A549 (cell line): ENCODE results near the gene ZHX3. TPM values are rescaled to one million over a fixed set of nuclear protein-coding genes. Genes with fewer than 3 reads are reported as not detected.

Source experiments
- ATAC-seq, 2 experiments: fragments of 200-7000 bp in 1 of 2; fragments of >200 bp in 1 of 2; cut with Nextera tagmentation in 1 of 2; cut with Tn5 transposase in 1 of 2; 3 replicates each; pipeline versions ENCODE4 v1.8.0 to v1.9.1; 2018 to 2020; ENCODE audit warnings: mild to moderate bottlenecking in 1 of 2, moderate library complexity in 1 of 2
- CTCF ChIA-PET: fragments of 300-600 bp; sonication (Branson Sonifier 250); formaldehyde crosslinking; extraction: SDS; loops from one replicate; lab custom pipeline; 2021; ENCODE audit warnings: antibody characterized with exemption, inconsistent platforms; lab: Yijun Ruan, JAX
- POLR2A ChIA-PET: fragments of 350-600 bp; formaldehyde crosslinking; extraction: SDS; loops from one replicate; lab custom pipeline; 2021; ENCODE audit warnings: antibody characterized with exemption, inconsistent platforms; lab: Yijun Ruan, JAX
- DNase-seq, 2 experiments: peaks; one replicate each; pipeline versions ENCODE4 v3.0.0 to v3.0.0-alpha.2; 2011 to 2016; ENCODE audit warnings: low read depth in 1 of 2, low spot score in 1 of 2
- FAIRE-seq: peaks from 2 replicates; lab custom pipeline; 2011; peaks lifted over from hg19 to GRCh38; lab: Jason Lieb, UNC
- H3K27ac ChIP-seq, 2 experiments: fragments of >200 bp; sonication (Bioruptor Twin); formaldehyde crosslinking; 3 replicates each; pipeline ENCODE4 v1.5.1; 2016 to 2017
- H3K4me1 ChIP-seq: fragments of >200 bp; sonication (Bioruptor Twin); formaldehyde crosslinking; 3 replicates; pipeline ENCODE4 v1.6.1; 2016
- H3K4me2 ChIP-seq: fragments of >200 bp; sonication (Bioruptor Twin); formaldehyde crosslinking; 3 replicates; pipeline ENCODE4 v1.6.1; 2016
- H3K4me3 ChIP-seq: fragments of >200 bp; sonication (Bioruptor Twin); formaldehyde crosslinking; 3 replicates; pipeline ENCODE4 v1.5.1; 2016
- H3K9me3 ChIP-seq: fragments of >200 bp; sonication (Bioruptor Twin); formaldehyde crosslinking; 3 replicates; pipeline ENCODE4 v1.6.1; 2016
- BHLHE40 ChIP-seq: IDR thresholded peaks from 2 replicates; pipeline ENCODE4 v1.6.1; 2012; ENCODE audit warnings: low read depth, low read length, inconsistent platforms
- CBX2 ChIP-seq: fragments of 200-600 bp; sonication (generic); IDR thresholded peaks from 2 replicates; pipeline ENCODE4 v1.6.1; 2016; ENCODE audit warnings: low read depth, mild to moderate bottlenecking, borderline replicate concordance
- CBX8 ChIP-seq: fragments of 200-600 bp; sonication (generic); IDR thresholded peaks from 2 replicates; pipeline ENCODE4 v1.6.1; 2016
- CHD4 ChIP-seq: fragments of 200-600 bp; sonication (generic); IDR thresholded peaks from 2 replicates; pipeline ENCODE4 v1.6.1; 2016; ENCODE audit warnings: antibody characterized with exemption, mild to moderate bottlenecking, borderline replicate concordance
- CTCF ChIP-seq: fragments of >200 bp; sonication (Bioruptor Twin); formaldehyde crosslinking; IDR thresholded peaks from 3 replicates; pipeline ENCODE4 v1.5.1; 2016
- FOSL2 ChIP-seq, 2 experiments: fragments of 450-650 bp in 1 of 2; fragments of >200 bp in 1 of 2; sonication (Bioruptor Twin) in 1 of 2; formaldehyde crosslinking; IDR thresholded peaks; 2 replicates each; pipeline versions ENCODE4 v1.5.0 to v1.6.1; 2016 to 2020; ENCODE audit warnings: mild to moderate bottlenecking in 1 of 2, moderate library complexity in 1 of 2
- HES2 ChIP-seq: fragments of >200 bp; sonication (Bioruptor Twin); formaldehyde crosslinking; IDR thresholded peaks from 2 replicates; pipeline ENCODE4 v1.6.1; 2016
- HMGXB4 ChIP-seq: fragments of 250-450 bp; sonication (Bioruptor Pico); IDR thresholded peaks from 2 replicates; pipeline ENCODE4 v1.5.0; 2021; ENCODE audit warnings: mild to moderate bottlenecking, moderate library complexity, borderline replicate concordance
- HOXA7 ChIP-seq: fragments of 250-450 bp; sonication (Bioruptor Pico); IDR thresholded peaks from 2 replicates; pipeline ENCODE4 v1.5.0; 2020; ENCODE audit warnings: mild to moderate bottlenecking, moderate library complexity
- HOXB5 ChIP-seq: fragments of 250-450 bp; sonication (Bioruptor Pico); IDR thresholded peaks from 2 replicates; pipeline ENCODE4 v1.5.0; 2020; ENCODE audit warnings: mild to moderate bottlenecking, moderate library complexity
- KDM1A ChIP-seq: fragments of 200-600 bp; sonication (generic); IDR thresholded peaks from 2 replicates; pipeline ENCODE4 v1.6.1; 2016; ENCODE audit warnings: low read depth, mild to moderate bottlenecking
- KDM5A ChIP-seq: fragments of 200-600 bp; sonication (generic); IDR thresholded peaks from 2 replicates; pipeline ENCODE4 v1.6.1; 2016; ENCODE audit warnings: antibody characterized with exemption, mild to moderate bottlenecking
- MAFK ChIP-seq: fragments of 450-650 bp; IDR thresholded peaks from 2 replicates; pipeline ENCODE4 v1.6.1; 2014; ENCODE audit not compliant: partially characterized antibody
- MAX ChIP-seq: IDR thresholded peaks from 2 replicates; pipeline ENCODE4 v1.6.1; 2012
- MYC ChIP-seq: IDR thresholded peaks from 2 replicates; pipeline ENCODE4 v1.6.1; 2012; ENCODE audit warnings: mild to moderate bottlenecking, inconsistent platforms, low read length, improper control_type of control experiment, borderline replicate concordance
- NR3C1 ChIP-seq: fragments of >200 bp; sonication (Bioruptor Twin); formaldehyde crosslinking; IDR thresholded peaks from 3 replicates; pipeline ENCODE4 v1.6.1; 2017
- PHF8 ChIP-seq: fragments of 200-600 bp; sonication (generic); IDR thresholded peaks from 2 replicates; pipeline ENCODE4 v1.6.1; 2016; ENCODE audit warnings: low read depth, mild to moderate bottlenecking, antibody characterized with exemption, moderate library complexity, borderline replicate concordance
- RAD21 ChIP-seq, 2 experiments: fragments of >200 bp in 1 of 2; sonication (Bioruptor Twin) in 1 of 2; formaldehyde crosslinking in 1 of 2; IDR thresholded peaks in 1 of 2; conservative IDR thresholded peaks in 1 of 2; 2 replicates in 1 of 2; 3 replicates in 1 of 2; pipeline ENCODE4 v1.6.1; 2012 to 2018; ENCODE audit warnings: inconsistent platforms in 1 of 2
- RARB ChIP-seq: fragments of 250-450 bp; sonication (Bioruptor Pico); IDR thresholded peaks from 2 replicates; pipeline ENCODE4 v1.8.0; 2021; ENCODE audit warnings: mild to moderate bottlenecking, moderate library complexity
- REST ChIP-seq: fragments of 200-600 bp; sonication (generic); IDR thresholded peaks from 2 replicates; pipeline ENCODE4 v1.6.1; 2016; ENCODE audit warnings: antibody characterized with exemption, mild to moderate bottlenecking, moderate library complexity
- TFCP2L1 ChIP-seq: fragments of 250-450 bp; sonication (Bioruptor Pico); IDR thresholded peaks from 2 replicates; pipeline ENCODE4 v1.5.0; 2021; ENCODE audit warnings: mild to moderate bottlenecking
- USF2 ChIP-seq: fragments of 450-650 bp; IDR thresholded peaks from 2 replicates; pipeline ENCODE4 v1.6.1; 2014; ENCODE audit warnings: antibody characterized with exemption
- ZFP36 ChIP-seq: fragments of 450-650 bp; IDR thresholded peaks from 2 replicates; pipeline ENCODE4 v1.6.1; 2014; ENCODE audit warnings: borderline replicate concordance; ENCODE audit not compliant: partially characterized antibody
- ZSCAN20 ChIP-seq: fragments of 250-450 bp; sonication (Bioruptor Pico); IDR thresholded peaks from 2 replicates; pipeline ENCODE4 v1.8.0; 2022; ENCODE audit warnings: mild to moderate bottlenecking, moderate library complexity
- WGBS: methylation state at CpG from one replicate; pipeline ENCODE4 v1.1.6; 2017; ENCODE audit errors: missing lambda C conversion rate; 5-methylcytosine and 5-hydroxymethylcytosine counted together
- polyA plus RNA-seq, 4 experiments: library from polyadenylated mRNA; depleted of rRNA in 3 of 4; stranded (reverse); fragments of >200 nt; fragmentation: RNase III in 1 of 4; extraction: RNeasy Plus Mini Kit Qiagen cat#74134 plus additional on column Dnase treatment in 1 of 4; gene quantifications; 2 replicates in 3 of 4; 3 replicates in 1 of 4; pipeline ENCODE4 v1.2.3, GENCODE V29; 2011 to 2017

ZHX3 gene
- polyA plus RNA-seq, 2 of the 4 experiments (the other 2 are of a cell fraction) = 3.6 to 4.1 TPM

- TF ChIP-seq HOXB5 (CRISPR knock-in tag) (no peak), TFCP2L1 (CRISPR knock-in tag) (no peak), HMGXB4 (CRISPR knock-in tag) (no peak), RAD21 (conservative IDR thresholded peaks at IDR 0.05 in 1 of 2, IDR thresholded peaks at IDR 0.05 in 1 of 2) (no peak), KDM1A (no peak), CBX8 (no peak), CTCF (no peak), USF2 (no peak), ZSCAN20 (CRISPR knock-in tag) (no peak), RARB (CRISPR knock-in tag) (no peak), MAFK (no peak), BHLHE40 (no peak), FOSL2 (IDR thresholded peaks at IDR 0.05) (no peak), FOSL2 (CRISPR knock-in tag; IDR thresholded peaks at IDR 0.05) (no peak), CHD4 (no peak), HES2 (no peak), KDM5A (no peak), NR3C1 (no peak), HOXA7 (CRISPR knock-in tag) (no peak), PHF8 (no peak)
- no peaks in the 10 kb centered on the region for H3K4me1 ChIP-seq
- 100% methylated on average over 1 of the region's 1 CpG for WGBS
- ATAC-seq = no peak
- no peak overlapping the region for H3K4me2 ChIP-seq
- no peak overlapping the region for H3K27ac ChIP-seq
- no peak overlapping the region for H3K4me3 ChIP-seq
- ChIA-PET CTCF (interaction anchor here (1.0 to 3.1 kb wide), 9 partner anchors 9 to 262 kb away, joined by 3 to 26 read pairs (median 4); partner anchors contain the start of gene LPIN3), POLR2A (interaction anchor here (1.5 kb wide), 1 partner anchor 9 kb away, joined by 3 read pairs; no protein-coding TSS in a partner anchor)
- DNase-seq = no peak
- H3K9me3 ChIP-seq = no peaks in the 10 kb centered on the region
- FAIRE-seq = no peak
Observed at GRCh38 chr20:41224281-41224680, 93.2 kb downstream of the ZHX3 start.

GRCh38 chr20:41223112-41223511 lies 94.4 kb downstream of the ZHX3 start:
- DNase-seq (no peak), ATAC-seq (no peak), FAIRE-seq (no peak)
- H3K4me1 ChIP-seq = no peaks in the 10 kb centered on the region
- H3K4me3 ChIP-seq = no peak overlapping the region
- H3K4me2 ChIP-seq = no peak overlapping the region
- POLR2A ChIA-PET = interaction anchor here (1.5 kb wide), 1 partner anchor 10 kb away, joined by 3 read pairs; no protein-coding TSS in a partner anchor
- no peaks in the 10 kb centered on the region for H3K9me3 ChIP-seq
- H3K27ac ChIP-seq = no peak overlapping the region
- CTCF ChIA-PET = interaction anchor here (0.7 to 3.1 kb wide), 7 partner anchors 10 to 125 kb away, joined by 3 to 26 read pairs (median 3); partner anchors contain the start of gene LPIN3
- TF ChIP-seq MAX = no peak
- TF ChIP-seq ZFP36 = no peak
- no peak for TF ChIP-seq KDM5A
- TF ChIP-seq CBX2 = no peak
- TF ChIP-seq HMGXB4 (CRISPR knock-in tag) = no peak
- TF ChIP-seq NR3C1 = no peak
- no peak for TF ChIP-seq ZSCAN20 (CRISPR knock-in tag)
- no peak for TF ChIP-seq MYC
- no peak for TF ChIP-seq CHD4
- no peak for TF ChIP-seq RAD21 (conservative IDR thresholded peaks at IDR 0.05 in 1 of 2, IDR thresholded peaks at IDR 0.05 in 1 of 2)
- no peak for TF ChIP-seq MAFK
- no peak for TF ChIP-seq REST
